Measurements from ENCODE around the gene CES2.

The CES2 gene

GRCh38 chr16:66904846-66905632 lies 30.3 kb upstream of the CES2 start:
- ChIA-PET POLR2A (interaction anchor here (0.7 kb wide), 2 partner anchors 23 to 164 kb away, joined by 3 read pairs; no protein-coding TSS in a partner anchor), CTCF (interaction anchor here (1.0 to 5.9 kb wide), 6 partner anchors 10 to 74 kb away, joined by 3 to 33 read pairs (median 4); partner anchors contain the start of gene NAE1)
- no peak for DNase-seq (ENCODE audit: extremely low spot score)
- no peak for TF ChIP-seq CTCF (IDR thresholded peaks at IDR 0.05; ENCODE audit: control extremely low read depth, extremely low read depth, low read depth, missing control alignments)

- ChIA-PET CTCF (interaction anchor here (1.6 to 5.9 kb wide), 3 partner anchors 11 to 22 kb away, joined by 5 to 33 read pairs (median 6); no protein-coding TSS in a partner anchor), POLR2A (interaction anchor here (0.7 kb wide), 2 partner anchors 22 to 163 kb away, joined by 3 read pairs; no protein-coding TSS in a partner anchor)
- TF ChIP-seq CTCF (IDR thresholded peaks at IDR 0.05; ENCODE audit: control extremely low read depth, extremely low read depth, low read depth, missing control alignments), result no peak
- no peak for DNase-seq (ENCODE audit: extremely low spot score)
These were observed 29.4 kb upstream of the CES2 start for GRCh38 chr16:66905633-66906539.

- DNase-seq (ENCODE audit: extremely low spot score), result no peak
- ChIA-PET POLR2A (no interaction called here), CTCF (interaction anchor here (1.5 to 5.9 kb wide), 3 partner anchors 11 to 14 kb away, joined by 3 to 33 read pairs (median 6); partner anchors contain the start of gene CDH16)
- no peak for TF ChIP-seq CTCF (IDR thresholded peaks at IDR 0.05; ENCODE audit: control extremely low read depth, extremely low read depth, low read depth, missing control alignments)
These were observed 28.1 kb upstream of the CES2 start for GRCh38 chr16:66906916-66907836.

- TF ChIP-seq CTCF (IDR thresholded peaks at IDR 0.05; ENCODE audit: control extremely low read depth, extremely low read depth, low read depth, missing control alignments), result no peak
- DNase-seq (ENCODE audit: extremely low spot score), result no peak
- ChIA-PET CTCF (interaction anchor here (1.5 to 5.9 kb wide), 2 partner anchors 10 to 13 kb away, joined by 3 to 33 read pairs; partner anchors contain the start of gene CDH16), POLR2A (no interaction called here)
These were observed 27.2 kb upstream of the CES2 start for GRCh38 chr16:66908116-66908515.

- DNase-seq (ENCODE audit: extremely low spot score), result no peak
- TF ChIP-seq CTCF (IDR thresholded peaks at IDR 0.05; ENCODE audit: control extremely low read depth, extremely low read depth, low read depth, missing control alignments), result no peak
- CTCF ChIA-PET, result interaction anchor here (1.0 to 5.9 kb wide), 8 partner anchors 8 to 40 kb away, joined by 3 to 33 read pairs (median 6); partner anchors contain the start of genes CDH16 and PDP2
- POLR2A ChIA-PET, result no interaction called here
These were observed 26.4 kb upstream of the CES2 start for GRCh38 chr16:66908762-66909559.
